CD4-positive, CD25-positive, alpha-beta regulatory T cell (primary cell): ENCODE measurements around the gene BUD23. TPM values are rescaled to one million over a fixed set of nuclear protein-coding genes. Genes with fewer than 3 reads are reported as not detected.
"Not testable (repeated sequence)": the region's sequence is repeated elsewhere in the genome, so short reads cannot be mapped to it uniquely, and the experiment has no call there.

Experiments used
- ATAC-seq, 2 donors: fragments of 150-1000 bp; cut with Tn5 transposase; one replicate each; pipeline ENCODE4 v1.10.0; 2021; ENCODE audit warnings: low read depth in 2 of 2, moderate number of reproducible peaks in 2 of 2, moderate library complexity in 1 of 2
- DNase-seq, 3 donors: peaks; one replicate each; pipeline versions ENCODE4 v3.0.0 to v3.0.0-alpha.2; 2012 to 2022; ENCODE audit warnings: mixed read lengths in 1 of 3
- H3K27ac ChIP-seq: one replicate; pipeline ENCODE4 v1.7.0; 2013; ENCODE audit warnings: mild to moderate bottlenecking, low read length; ENCODE audit not compliant: insufficient read depth, poor library complexity, severe bottlenecking
- H3K27me3 ChIP-seq: one replicate; pipeline ENCODE4 v1.7.0; 2013; ENCODE audit warnings: low read length; ENCODE audit not compliant: control insufficient read depth, insufficient read depth
- H3K36me3 ChIP-seq: one replicate; pipeline ENCODE4 v1.7.0; 2013; ENCODE audit warnings: mild to moderate bottlenecking, low read length, moderate library complexity; ENCODE audit not compliant: control insufficient read depth, insufficient read depth
- H3K4me1 ChIP-seq: 2 replicates; pipeline ENCODE4 v1.7.0; 2013; ENCODE audit warnings: mild to moderate bottlenecking, low read length; ENCODE audit not compliant: insufficient read depth, control insufficient read depth, poor library complexity, severe bottlenecking
- H3K4me3 ChIP-seq: one replicate; pipeline ENCODE4 v1.7.0; 2013; ENCODE audit warnings: low read depth, mild to moderate bottlenecking, low read length, moderate library complexity
- H3K9me3 ChIP-seq, 2 experiments: 1 replicate in 1 of 2; 2 replicates in 1 of 2; pipeline ENCODE4 v1.7.0; 2013; ENCODE audit warnings: low read length in 2 of 2, mild to moderate bottlenecking in 1 of 2, moderate library complexity in 1 of 2; ENCODE audit not compliant: control insufficient read depth in 2 of 2
- H3K27ac Mint-ChIP-seq, 3 donors: one replicate each; pipeline ENCODE4 v1.8.0; 2020 to 2022; ENCODE audit warnings: mild to moderate bottlenecking in 3 of 3, mixed read lengths in 3 of 3, moderate library complexity in 2 of 3
- H3K27me3 Mint-ChIP-seq: one replicate; pipeline ENCODE4 v1.8.0; 2022; ENCODE audit warnings: mild to moderate bottlenecking, mixed read lengths
- H3K36me3 Mint-ChIP-seq: one replicate; pipeline ENCODE4 v1.8.0; 2020; ENCODE audit warnings: mixed read lengths
- H3K4me1 Mint-ChIP-seq, 4 donors: one replicate each; pipeline ENCODE4 v1.8.0; 2020 to 2022; ENCODE audit warnings: mixed read lengths in 4 of 4, mild to moderate bottlenecking in 1 of 4
- H3K4me3 Mint-ChIP-seq, 4 donors: one replicate each; pipeline ENCODE4 v1.8.0; 2020 to 2022; ENCODE audit warnings: mild to moderate bottlenecking in 4 of 4, mixed read lengths in 4 of 4, moderate library complexity in 3 of 4
- H3K9me3 Mint-ChIP-seq, 7 donors: one replicate each; pipeline ENCODE4 v1.8.0; 2020 to 2022; ENCODE audit warnings: mixed read lengths in 7 of 7, mild to moderate bottlenecking in 3 of 7, moderate library complexity in 2 of 7
- polyA plus RNA-seq, 4 donors: library from polyadenylated mRNA; unstranded; fragments of 300-500 nt; fragmentation: Illumina TruSeq; gene quantifications; one replicate each; pipeline ENCODE4 v1.2.3, GENCODE V29; 2021
- total RNA-seq: library from RNA; stranded (reverse); gene quantifications from one replicate; pipeline ENCODE4 v1.2.3, GENCODE V29; 2022

The BUD23 gene
- total and polyA plus RNA-seq, 5 donors from 2014 or later: 96.3 to 127 (median 119) TPM

DNA sequence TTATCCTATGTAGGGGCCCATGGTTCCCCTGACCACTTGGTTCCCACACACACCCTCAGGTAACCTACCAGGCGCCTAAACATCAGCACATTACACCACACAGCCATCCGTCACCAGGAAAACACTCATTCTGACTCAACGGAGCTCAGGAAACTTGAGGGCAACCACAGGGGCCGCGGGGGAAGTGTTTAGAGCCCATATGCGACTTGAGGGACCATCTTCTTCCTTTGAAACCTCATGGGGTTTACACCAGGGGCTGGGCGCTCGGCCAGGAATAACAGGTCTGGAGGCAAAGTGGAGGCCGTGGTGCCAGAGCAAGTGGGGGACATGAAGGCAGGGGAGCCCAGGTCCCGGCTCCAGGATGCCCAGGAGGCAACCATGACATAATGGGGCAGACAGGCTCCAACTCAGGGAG, 34.6 kb downstream of the BUD23 start:
- Histone ChIP-seq H3K36me3 (no peaks in the 10 kb centered on the region), H3K9me3 (no peaks in the 10 kb centered on the region), H3K4me1 (peaks cover 27% of the 10 kb centered on the region), H3K27ac (no peak overlapping the region), H3K27me3 (no peaks in the 10 kb centered on the region), H3K4me3 (peak overlapping the region; percentile 44)
- DNase-seq (peak; percentile 38 to 68 (median 44)), ATAC-seq (peak; percentile 68 to 70)
- Mint-ChIP-seq H3K27me3 (peaks cover 16% of the 10 kb centered on the region), H3K4me1 (peaks cover 0 to 34% (median 17%) of the 10 kb centered on the region in 4 donors), H3K4me3 (peak overlapping the region; percentile 87 to 96 (median 89)), H3K27ac (peak overlapping the region; percentile 73 to 93 (median 84)), H3K9me3 (no peaks in the 10 kb centered on the region), H3K36me3 (no peaks in the 10 kb centered on the region)

DNA sequence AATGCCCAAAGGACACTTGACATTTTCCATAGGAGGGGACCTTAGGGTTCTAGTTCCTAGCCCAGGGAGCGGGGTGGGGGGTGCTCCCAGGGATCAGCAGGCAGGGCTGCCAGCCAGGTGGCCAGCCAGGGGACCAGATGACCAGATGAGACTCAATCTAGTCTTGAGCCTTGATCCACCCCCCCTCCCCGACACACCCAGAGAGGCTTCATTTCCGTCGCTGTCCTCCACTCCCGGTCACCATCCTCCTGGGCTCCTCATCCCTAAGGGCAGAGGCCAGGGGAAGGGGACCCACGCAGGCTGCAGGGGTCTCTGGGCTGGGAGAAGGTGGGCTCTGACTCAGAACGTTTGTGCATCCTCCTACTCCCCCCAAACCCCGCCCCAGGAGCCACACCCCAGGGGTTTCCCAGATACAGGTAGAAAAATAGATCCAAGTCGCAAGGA, 35.1 kb downstream of the BUD23 start:
- Histone ChIP-seq H3K4me1 (peaks cover 27% of the 10 kb centered on the region), H3K4me3 (peak overlapping the region; percentile 44), H3K27me3 (no peaks in the 10 kb centered on the region), H3K27ac (no peak overlapping the region), H3K36me3 (no peaks in the 10 kb centered on the region), H3K9me3 (no peaks in the 10 kb centered on the region)
- Mint-ChIP-seq H3K27me3 (peaks cover 16% of the 10 kb centered on the region), H3K4me1 (peaks cover 0 to 31% (median 17%) of the 10 kb centered on the region in 4 donors), H3K4me3 (peak overlapping the region; percentile 87 to 96 (median 89)), H3K9me3 (no peaks in the 10 kb centered on the region), H3K36me3 (no peaks in the 10 kb centered on the region), H3K27ac (peak overlapping the region in 1 of 3 donors; percentile 73)
- ATAC-seq (no peak), DNase-seq (no peak)

DNA sequence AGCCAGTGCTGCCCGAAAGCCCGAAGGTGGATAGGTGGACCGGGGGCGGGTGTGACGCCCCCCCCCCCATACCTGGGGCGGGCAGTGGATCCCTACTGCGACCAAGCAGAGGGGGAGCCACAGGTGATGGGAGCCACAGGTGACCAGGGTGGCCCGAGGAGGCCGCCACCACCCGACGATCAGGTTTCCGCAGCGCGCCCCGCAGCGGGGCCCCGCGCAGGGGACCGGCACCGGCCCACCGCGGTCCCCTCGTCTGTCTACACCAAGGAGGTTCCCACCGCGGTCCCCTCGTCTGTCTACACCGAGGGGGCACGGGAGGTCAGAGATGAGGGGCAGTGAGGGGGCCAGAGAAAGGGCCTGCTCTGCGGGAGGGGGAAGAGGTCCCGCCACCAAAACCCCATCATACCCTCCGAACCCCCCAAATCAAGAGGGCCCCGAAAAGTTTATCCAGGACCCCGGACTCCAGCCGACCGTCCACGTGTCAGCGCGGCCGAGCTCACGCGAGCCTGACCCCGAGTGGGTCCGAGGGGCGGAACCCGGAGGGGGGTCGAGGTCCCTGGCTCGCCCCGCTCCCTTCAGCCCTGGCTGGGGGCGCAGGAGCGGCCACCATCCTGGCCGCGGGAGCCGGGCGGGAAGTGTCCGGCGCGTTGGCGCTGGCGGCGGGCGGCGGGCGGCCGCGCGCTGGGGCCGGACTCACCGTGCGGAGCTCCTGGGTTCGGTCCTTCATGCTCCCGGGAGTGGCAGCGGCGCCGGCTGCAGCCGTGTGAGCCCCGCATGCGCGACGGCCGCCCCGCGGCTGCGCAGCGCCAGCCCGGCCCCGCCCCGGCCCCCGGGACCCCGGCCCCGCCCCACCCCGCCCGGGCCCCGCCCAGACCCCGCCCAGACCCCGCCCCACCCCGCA, 35.8 kb downstream of the BUD23 start, which contains the start of gene STX1A:
Gene STX1A, minus strand, starts transcription at position 765 of the 901 bp plus-strand sequence. Its CDS starts 38 bp downstream, at position 727.
- Histone ChIP-seq H3K4me1 (peaks cover 27% of the 10 kb centered on the region), H3K9me3 (no peaks in the 10 kb centered on the region), H3K36me3 (no peaks in the 10 kb centered on the region), H3K27ac (no peak within 1 kb of the TSS), H3K27me3 (no peaks in the 10 kb centered on the region), H3K4me3 (peak within 1 kb of the TSS; percentile 44)
- H3K4me3 Mint-ChIP-seq: peak within 1 kb of the TSS; percentile 88 to 96 (median 92)
- H3K27ac Mint-ChIP-seq: peak within 1 kb of the TSS; percentile 32 to 96 (median 65)
- H3K9me3 Mint-ChIP-seq: no peaks in the 10 kb centered on the region
- H3K27me3 Mint-ChIP-seq: peaks cover 16% of the 10 kb centered on the region
- peak; percentile 73 to 78 for ATAC-seq
- no peaks in the 10 kb centered on the region for H3K36me3 Mint-ChIP-seq
- peaks cover 0 to 31% (median 17%) of the 10 kb centered on the region in 4 donors for H3K4me1 Mint-ChIP-seq
- DNase-seq: peak; percentile 60 to 64 (median 62)

- Histone ChIP-seq H3K9me3 (no peaks in the 10 kb centered on the region), H3K27ac (no peak overlapping the region), H3K27me3 (no peaks in the 10 kb centered on the region), H3K4me3 (no peak overlapping the region), H3K4me1 (peaks cover 27% of the 10 kb centered on the region), H3K36me3 (no peaks in the 10 kb centered on the region)
- peak overlapping the region; percentile 86 to 93 (median 91) for H3K4me3 Mint-ChIP-seq
- no peak for ATAC-seq
- peaks cover 0 to 31% (median 17%) of the 10 kb centered on the region in 4 donors for H3K4me1 Mint-ChIP-seq
- H3K9me3 Mint-ChIP-seq: no peaks in the 10 kb centered on the region
- no peaks in the 10 kb centered on the region for H3K36me3 Mint-ChIP-seq
- H3K27me3 Mint-ChIP-seq: peaks cover 16% of the 10 kb centered on the region
- DNase-seq: peak in 1 of 3 donors; percentile 22
- H3K27ac Mint-ChIP-seq: no peak overlapping the region
Measured at GRCh38 chr7:73719806-73720169, 36.4 kb downstream of the BUD23 start.

GRCh38 chr7:73720443-73720842, 37.0 kb downstream of the BUD23 start:
- not testable (repeated sequence) for ATAC-seq, H3K9me3 ChIP-seq, H3K9me3 Mint-ChIP-seq, H3K27ac ChIP-seq, H3K4me3 ChIP-seq, DNase-seq, H3K36me3 ChIP-seq, H3K27me3 ChIP-seq, H3K36me3 Mint-ChIP-seq
- peak overlapping the region; percentile 32 to 96 (median 65) for H3K27ac Mint-ChIP-seq
- H3K27me3 Mint-ChIP-seq: peaks cover 16% of the 10 kb centered on the region
- H3K4me3 Mint-ChIP-seq: peak overlapping the region; percentile 86 to 93 (median 91)
- H3K4me1 ChIP-seq: peaks cover 27% of the 10 kb centered on the region
- peaks cover 0 to 31% (median 17%) of the 10 kb centered on the region in 4 donors for H3K4me1 Mint-ChIP-seq

- Mint-ChIP-seq H3K27ac (peak overlapping the region in 1 of 3 donors; percentile 33), H3K9me3 (no peaks in the 10 kb centered on the region), H3K4me1 (peaks cover 0 to 25% (median 16%) of the 10 kb centered on the region in 4 donors), H3K36me3 (no peaks in the 10 kb centered on the region), H3K27me3 (peaks cover 16% of the 10 kb centered on the region), H3K4me3 (peak overlapping the region; percentile 48 to 93 (median 82))
- Histone ChIP-seq H3K4me3 (no peak overlapping the region), H3K27me3 (peaks cover 3% of the 10 kb centered on the region), H3K27ac (no peak overlapping the region), H3K36me3 (no peaks in the 10 kb centered on the region), H3K9me3 (no peaks in the 10 kb centered on the region), H3K4me1 (peaks cover 27% of the 10 kb centered on the region)
- DNase-seq (no peak), ATAC-seq (no peak)
Measured at GRCh38 chr7:73721377-73721817, 38.0 kb downstream of the BUD23 start.

DNA sequence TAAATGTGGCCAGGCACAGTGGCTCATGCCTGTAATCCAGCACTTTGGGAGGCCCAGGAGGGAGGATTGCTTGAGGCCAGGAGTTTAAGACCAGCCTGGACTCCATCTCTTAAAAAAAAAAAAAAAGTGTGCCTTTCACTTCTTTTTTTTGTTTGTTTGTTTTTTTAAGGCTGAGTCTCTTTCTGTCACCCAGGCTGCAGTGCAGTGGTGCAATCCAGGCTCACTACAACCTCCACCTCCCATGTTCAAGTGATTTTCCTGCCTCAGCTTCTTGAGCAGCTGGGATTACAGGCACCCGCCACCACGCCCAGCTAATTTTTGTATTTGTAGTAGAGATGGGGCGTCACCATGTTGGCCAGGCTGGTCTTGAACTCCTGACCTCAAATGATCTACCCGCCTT, 38.8 kb downstream of the BUD23 start:
- not testable (repeated sequence) for ATAC-seq, H3K36me3 ChIP-seq, H3K27me3 ChIP-seq, H3K27ac Mint-ChIP-seq, H3K36me3 Mint-ChIP-seq, H3K27ac ChIP-seq, H3K4me3 ChIP-seq, H3K9me3 Mint-ChIP-seq, DNase-seq, H3K9me3 ChIP-seq
- H3K27me3 Mint-ChIP-seq: peaks cover 16% of the 10 kb centered on the region
- H3K4me1 Mint-ChIP-seq: peaks cover 0 to 20% (median 14%) of the 10 kb centered on the region in 4 donors
- peak overlapping the region in 2 of 4 donors; percentile 7 to 93 for H3K4me3 Mint-ChIP-seq
- H3K4me1 ChIP-seq: peaks cover 27% of the 10 kb centered on the region
